H1 (cell line): ENCODE results near the gene SEMA6D. TPM values are rescaled to one million over a fixed set of nuclear protein-coding genes. Genes with fewer than 3 reads are reported as not detected.

Source experiments
- CTCF ChIA-PET: fragments of 300-600 bp; sonication (Branson Sonifier 250); formaldehyde crosslinking; loops from one replicate; lab custom pipeline; 2021; ENCODE audit not compliant: partially characterized antibody; lab: Charles Lee
- POLR2A ChIA-PET: fragments of 300-600 bp; sonication (Branson Sonifier 250); formaldehyde crosslinking; loops from one replicate; lab custom pipeline; 2021; ENCODE audit warnings: inconsistent platforms; ENCODE audit not compliant: partially characterized antibody; lab: Charles Lee
- DNase-seq, 2 experiments: peaks; one replicate each; pipeline versions ENCODE4 v3.0.0 to v3.0.0-alpha.2; 2010 to 2022; ENCODE audit warnings: low spot score in 2 of 2, low read depth in 1 of 2, mixed read lengths in 1 of 2
- FAIRE-seq: peaks from 2 replicates; lab custom pipeline; 2011; peaks lifted over from hg19 to GRCh38; lab: Jason Lieb, UNC
- H2AFZ ChIP-seq: 2 replicates; pipeline ENCODE4 v1.8.1; 2012; ENCODE audit warnings: low read length, inconsistent platforms
- H2AK5ac ChIP-seq: 2 replicates; pipeline ENCODE4 v1.6.1; 2013; ENCODE audit warnings: low read depth, low read length
- H2BK120ac ChIP-seq: replicated peaks from 2 replicates; pipeline ENCODE3; 2013; ENCODE audit warnings: low read depth, low read length, inconsistent platforms
- H2BK12ac ChIP-seq: 2 replicates; pipeline ENCODE4 v1.6.1; 2013; ENCODE audit warnings: low read depth, low read length
- H2BK15ac ChIP-seq: 2 replicates; pipeline ENCODE4 v1.6.1; 2013; ENCODE audit warnings: low read length
- H2BK20ac ChIP-seq: 2 replicates; pipeline ENCODE4 v1.6.1; 2013; ENCODE audit warnings: low read length
- H2BK5ac ChIP-seq: 2 replicates; pipeline ENCODE4 v1.6.1; 2013; ENCODE audit warnings: low read depth, low read length
- H3K14ac ChIP-seq: 2 replicates; pipeline ENCODE4 v1.6.1; 2013; ENCODE audit warnings: inconsistent platforms; ENCODE audit not compliant: insufficient read length
- H3K18ac ChIP-seq: 2 replicates; pipeline ENCODE4 v1.6.1; 2013; ENCODE audit warnings: low read length; ENCODE audit errors: extremely low read depth
- H3K23ac ChIP-seq: 2 replicates; pipeline ENCODE4 v1.6.1; 2013; ENCODE audit warnings: inconsistent platforms; ENCODE audit not compliant: insufficient read length
- H3K23me2 ChIP-seq: 2 replicates; pipeline ENCODE4 v1.6.1; 2013; ENCODE audit warnings: low read depth, low read length
- H3K27ac ChIP-seq: 2 replicates; pipeline ENCODE4 v1.6.1; 2011; ENCODE audit warnings: low read depth, low read length, inconsistent platforms
- H3K27me3 ChIP-seq, 4 experiments: replicated peaks in 1 of 4; 1 replicate in 1 of 4; 2 replicates in 3 of 4; pipeline versions ENCODE4 v1.6.1 to v1.8.1; 2011 to 2013; ENCODE audit warnings: low read length in 3 of 4, mild to moderate bottlenecking in 3 of 4, inconsistent platforms in 2 of 4, mixed read lengths in 2 of 4, moderate library complexity in 1 of 4; ENCODE audit not compliant: control insufficient read depth in 3 of 4, insufficient read depth in 3 of 4; ENCODE audit errors: extremely low read depth in 1 of 4
- H3K36me3 ChIP-seq, 4 experiments: 2 replicates each; pipeline versions ENCODE4 v1.6.1 to v1.8.1; 2011 to 2013; ENCODE audit warnings: mild to moderate bottlenecking in 4 of 4, low read length in 3 of 4, moderate library complexity in 2 of 4, control low read depth in 1 of 4, inconsistent platforms in 1 of 4; ENCODE audit not compliant: insufficient read depth in 4 of 4, control insufficient read depth in 2 of 4
- H3K4ac ChIP-seq: replicated peaks from 2 replicates; pipeline ENCODE3; 2013; ENCODE audit warnings: low read length, low read depth, mixed read lengths, inconsistent platforms; ENCODE audit not compliant: insufficient read length
- H3K4me1 ChIP-seq, 4 experiments: replicated peaks in 1 of 4; 1 replicate in 1 of 4; 2 replicates in 3 of 4; pipeline versions ENCODE4 v1.6.1 to v1.8.1; 2011 to 2013; ENCODE audit warnings: low read length in 3 of 4, inconsistent platforms in 2 of 4, mixed read lengths in 1 of 4; ENCODE audit not compliant: insufficient read depth in 4 of 4, control insufficient read depth in 3 of 4
- H3K4me2 ChIP-seq, 2 experiments: 2 replicates each; pipeline versions ENCODE4 v1.6.1 to v1.8.1; 2011 to 2013; ENCODE audit warnings: low read depth in 2 of 2, low read length in 2 of 2, control low read depth in 1 of 2, inconsistent platforms in 1 of 2, mild to moderate bottlenecking in 1 of 2; ENCODE audit not compliant: insufficient read depth in 1 of 2
- H3K4me3 ChIP-seq, 4 experiments: fragments of 200-600, 300-600 bp in 1 of 4; sonication (generic), shearing (Covaris generic), sonication (Bioruptor Twin) in 1 of 4; 2 replicates each; pipeline versions ENCODE4 v1.5.1 to v1.8.1; 2011 to 2016; ENCODE audit warnings: low read length in 4 of 4, low read depth in 3 of 4, control low read depth in 2 of 4, inconsistent platforms in 2 of 4, mild to moderate bottlenecking in 2 of 4, mixed read lengths in 1 of 4, moderate library complexity in 1 of 4; ENCODE audit not compliant: insufficient read depth in 2 of 4; ENCODE audit errors: extremely low read depth in 1 of 4
- H3K56ac ChIP-seq: replicated peaks from 2 replicates; pipeline ENCODE3; 2013; ENCODE audit warnings: low read depth, mild to moderate bottlenecking, mixed read lengths, low read length, inconsistent platforms; ENCODE audit not compliant: insufficient read length
- H3K79me1 ChIP-seq: 2 replicates; pipeline ENCODE4 v1.6.1; 2013; ENCODE audit warnings: low read depth, low read length, control low read depth
- H3K79me2 ChIP-seq, 2 experiments: 2 replicates each; pipeline versions ENCODE4 v1.6.1 to v1.8.1; 2012 to 2013; ENCODE audit warnings: low read length in 2 of 2, mild to moderate bottlenecking in 2 of 2, inconsistent platforms in 1 of 2; ENCODE audit not compliant: insufficient read depth in 2 of 2, control insufficient read depth in 1 of 2
- H3K9ac ChIP-seq, 4 experiments: replicated peaks in 1 of 4; 1 replicate in 1 of 4; 2 replicates in 3 of 4; pipeline versions ENCODE4 v1.6.1 to v1.8.1; 2011 to 2013; ENCODE audit warnings: low read depth in 3 of 4, low read length in 3 of 4, control low read depth in 2 of 4, mild to moderate bottlenecking in 2 of 4, moderate library complexity in 2 of 4, inconsistent platforms in 1 of 4; ENCODE audit errors: extremely low read depth in 1 of 4
- H3K9me3 ChIP-seq, 2 experiments: 2 replicates each; pipeline versions ENCODE4 v1.6.1 to v1.8.1; 2012 to 2013; ENCODE audit warnings: mild to moderate bottlenecking in 2 of 2, moderate library complexity in 2 of 2, control low read depth in 1 of 2, inconsistent platforms in 1 of 2, low read depth in 1 of 2, low read length in 1 of 2, mixed read lengths in 1 of 2; ENCODE audit not compliant: insufficient read depth in 2 of 2
- H4K20me1 ChIP-seq, 2 experiments: replicated peaks in 1 of 2; 2 replicates each; pipeline versions ENCODE3 to v1.8.1; 2011 to 2013; ENCODE audit warnings: inconsistent platforms in 2 of 2, low read length in 2 of 2, mild to moderate bottlenecking in 1 of 2; ENCODE audit not compliant: insufficient read depth in 2 of 2, control insufficient read depth in 1 of 2
- H4K5ac ChIP-seq: 2 replicates; pipeline ENCODE4 v1.6.1; 2013; ENCODE audit warnings: low read length, low read depth, mixed read lengths, inconsistent platforms; ENCODE audit not compliant: insufficient read length
- H4K8ac ChIP-seq: 2 replicates; pipeline ENCODE4 v1.8.0; 2013; ENCODE audit warnings: mild to moderate bottlenecking, moderate library complexity, low read length, inconsistent platforms; ENCODE audit not compliant: insufficient read depth; ENCODE audit errors: extremely low read depth
- H4K91ac ChIP-seq: replicated peaks from 2 replicates; pipeline ENCODE3; 2013; ENCODE audit warnings: low read length, mixed read lengths, inconsistent platforms; ENCODE audit not compliant: insufficient read length
- ATF3 ChIP-seq: IDR thresholded peaks from 2 replicates; pipeline ENCODE4 v1.6.1; 2011; ENCODE audit warnings: low read depth, mild to moderate bottlenecking, low read length; ENCODE audit not compliant: insufficient read depth
- BRCA1 ChIP-seq: IDR thresholded peaks from 2 replicates; pipeline ENCODE4 v1.6.1; 2012; ENCODE audit warnings: low read depth, low read length, improper control_type of control experiment
- CBX8 ChIP-seq: fragments of 300-800, 300-1000 bp; sonication (generic); IDR thresholded peaks from 2 replicates; pipeline ENCODE4 v1.7.1; 2016; ENCODE audit warnings: low read depth, low read length, borderline replicate concordance
- CHD2 ChIP-seq: IDR thresholded peaks from 2 replicates; pipeline ENCODE4 v1.6.1; 2012; ENCODE audit warnings: low read length, improper control_type of control experiment
- E2F6 ChIP-seq: IDR thresholded peaks from 2 replicates; pipeline ENCODE4 v1.6.1; 2012; ENCODE audit warnings: inconsistent platforms
- FOSL1 ChIP-seq: IDR thresholded peaks from 2 replicates; pipeline ENCODE4 v1.6.1; 2011; ENCODE audit warnings: mild to moderate bottlenecking, low read depth, low read length, moderate library complexity; ENCODE audit not compliant: insufficient read depth
- GTF2F1 ChIP-seq: IDR thresholded peaks from 2 replicates; pipeline ENCODE4 v1.6.1; 2012; ENCODE audit warnings: low read depth, low read length, improper control_type of control experiment, borderline replicate concordance
- JUN ChIP-seq: IDR thresholded peaks from 2 replicates; pipeline ENCODE4 v1.6.1; 2011; ENCODE audit warnings: low read depth, mild to moderate bottlenecking, improper control_type of control experiment, low read length
- NANOG ChIP-seq: IDR thresholded peaks from 2 replicates; pipeline ENCODE4 v1.6.1; 2011; ENCODE audit warnings: low read length, low read depth, mild to moderate bottlenecking, inconsistent platforms; ENCODE audit not compliant: insufficient read depth, poor library complexity, severe bottlenecking
- NRF1 ChIP-seq: IDR thresholded peaks from 2 replicates; pipeline ENCODE4 v1.6.1; 2011; ENCODE audit warnings: mild to moderate bottlenecking, low read depth, low read length, improper control_type of control experiment
- POLR2AphosphoS5 ChIP-seq: IDR thresholded peaks from 2 replicates; pipeline ENCODE4 v1.6.1; 2011; ENCODE audit warnings: low read depth, low read length
- POU5F1 ChIP-seq: IDR thresholded peaks from 2 replicates; pipeline ENCODE4 v1.6.1; 2011; ENCODE audit warnings: low read depth, mild to moderate bottlenecking, low read length, moderate library complexity
- RNF2 ChIP-seq: fragments of 200-900, 300-1000 bp; sonication (generic); IDR thresholded peaks from 2 replicates; pipeline ENCODE4 v1.7.1; 2016; ENCODE audit warnings: borderline replicate concordance, low read depth, mild to moderate bottlenecking, antibody characterized with exemption, low read length; ENCODE audit not compliant: poor library complexity, severe bottlenecking; ENCODE audit errors: missing control alignments
- WGBS, 2 experiments: shearing (Covaris generic) in 1 of 2; methylation state at CpG; one replicate each; pipeline versions ENCODE4 v1.1.6 to v1.1.7; 2013 to 2015; ENCODE audit warnings: low lambda C conversion rate in 2 of 2, mixed read lengths in 2 of 2, inconsistent platforms in 1 of 2, low coverage in 1 of 2, missing lambda C conversion rate in 1 of 2; ENCODE audit not compliant: insufficient replicate concordance in 2 of 2, insufficient coverage in 1 of 2, insufficient read length in 1 of 2; ENCODE audit errors: extremely low coverage in 1 of 2, missing lambda C conversion rate in 1 of 2; 5-methylcytosine and 5-hydroxymethylcytosine counted together
- polyA plus RNA-seq, 7 experiments: library from polyadenylated mRNA; depleted of rRNA in 3 of 7; stranded (reverse) in 5 of 7; unstranded in 2 of 7; fragments of >200 nt in 5 of 7; fragments of 200-250 nt in 2 of 7; gene quantifications; 1 replicate in 5 of 7; 2 replicates in 1 of 7; 4 replicates in 1 of 7; pipeline versions ENCODE4 v1.2.1 to v1.2.3, GENCODE V29; 2011 to 2013; ENCODE audit warnings: missing spikeins in 2 of 7, mixed read lengths in 2 of 7
- total RNA-seq: library from RNA; stranded (reverse); fragmentation: NEBNext Ultra II Directional; extraction: Animal tissue kit (Norgen Biotek cat#: 25700); gene quantifications from 2 replicates; pipeline ENCODE4 v1.2.1, GENCODE V29; 2021

The SEMA6D gene
- total and polyA plus RNA-seq, 2 of the 8 experiments (the other 6 are each of a cell fraction or from before 2014, with no cell fraction given) = 2.2 to 3.8 TPM

- Histone ChIP-seq H3K27ac (no peak overlapping the region), H3K18ac (no peak overlapping the region), H3K79me1 (no peaks in the 10 kb centered on the region), H4K8ac (no peak overlapping the region), H2AFZ (no peak overlapping the region), H3K9me3 (no peaks in the 10 kb centered on the region), H3K4me1 (peaks cover under 1 to 7% (median 2%) of the 10 kb centered on the region in 4 experiments; a peak in 3 of 7 replicates), H4K20me1 (no peaks in the 10 kb centered on the region), H2BK15ac (no peak overlapping the region), H2BK120ac (no peak overlapping the region), H3K4me2 (no peak overlapping the region), H3K79me2 (no peaks in the 10 kb centered on the region), H3K23ac (no peak overlapping the region), H3K36me3 (no peaks in the 10 kb centered on the region), H4K91ac (no peak overlapping the region), H3K4ac (no peak overlapping the region), H2AK5ac (no peak overlapping the region), H3K4me3 (no peak overlapping the region; a peak in 1 of 8 replicates), H3K23me2 (peaks cover 11% of the 10 kb centered on the region; the same call in 1 of the 2 replicates), H2BK12ac (no peak overlapping the region), H4K5ac (no peak overlapping the region), H3K9ac (no peak overlapping the region), H3K56ac (no peak overlapping the region), H3K14ac (no peak overlapping the region), H2BK5ac (no peak overlapping the region), H3K27me3 (peaks cover 0 to 22% (median 16%) of the 10 kb centered on the region in 4 experiments; a peak in 6 of 7 replicates), H2BK20ac (no peak overlapping the region)
- CTCF ChIA-PET = interaction anchor here (1.1 kb wide), 1 partner anchor 343 kb away, joined by 5 read pairs; no protein-coding TSS in a partner anchor
- WGBS, 2 experiments = 90% methylated on average over 7 of the region's 7 CpGs; no CpG with 5 or more reads in 1 of the 2 experiments
- POLR2A ChIA-PET = no interaction called here
- no peak for FAIRE-seq
- DNase-seq = no peak
- no peak for TF ChIP-seq POLR2AphosphoS5
- no peak for TF ChIP-seq FOSL1
- no peak for TF ChIP-seq E2F6
- TF ChIP-seq NANOG = no peak
- TF ChIP-seq BRCA1 = no peak
- no peak for TF ChIP-seq CHD2
- TF ChIP-seq JUN = no peak
- TF ChIP-seq POU5F1 = no peak
- no peak for TF ChIP-seq NRF1
- no peak for TF ChIP-seq GTF2F1
- no peak for TF ChIP-seq ATF3
- TF ChIP-seq RNF2 = no peak
- no peak for TF ChIP-seq CBX8
Measured at GRCh38 chr15:47715402-47715801, 1.9 kb upstream of the SEMA6D start.
